H1 (cell line): ENCODE results near the gene IL2RA. TPM values are rescaled to one million over a fixed set of nuclear protein-coding genes. Genes with fewer than 3 reads are reported as not detected.

Source experiments
- CTCF ChIA-PET: fragments of 300-600 bp; sonication (Branson Sonifier 250); formaldehyde crosslinking; loops from one replicate; lab custom pipeline; 2021; ENCODE audit not compliant: partially characterized antibody; lab: Charles Lee
- POLR2A ChIA-PET: fragments of 300-600 bp; sonication (Branson Sonifier 250); formaldehyde crosslinking; loops from one replicate; lab custom pipeline; 2021; ENCODE audit warnings: inconsistent platforms; ENCODE audit not compliant: partially characterized antibody; lab: Charles Lee
- DNase-seq, 2 experiments: peaks; one replicate each; pipeline versions ENCODE4 v3.0.0 to v3.0.0-alpha.2; 2010 to 2022; ENCODE audit warnings: low spot score in 2 of 2, low read depth in 1 of 2, mixed read lengths in 1 of 2
- FAIRE-seq: peaks from 2 replicates; lab custom pipeline; 2011; peaks lifted over from hg19 to GRCh38; lab: Jason Lieb, UNC
- H2AFZ ChIP-seq: 2 replicates; pipeline ENCODE4 v1.8.1; 2012; ENCODE audit warnings: low read length, inconsistent platforms
- H2AK5ac ChIP-seq: 2 replicates; pipeline ENCODE4 v1.6.1; 2013; ENCODE audit warnings: low read depth, low read length
- H2BK120ac ChIP-seq: replicated peaks from 2 replicates; pipeline ENCODE3; 2013; ENCODE audit warnings: low read depth, low read length, inconsistent platforms
- H2BK12ac ChIP-seq: 2 replicates; pipeline ENCODE4 v1.6.1; 2013; ENCODE audit warnings: low read depth, low read length
- H2BK15ac ChIP-seq: 2 replicates; pipeline ENCODE4 v1.6.1; 2013; ENCODE audit warnings: low read length
- H2BK20ac ChIP-seq: 2 replicates; pipeline ENCODE4 v1.6.1; 2013; ENCODE audit warnings: low read length
- H2BK5ac ChIP-seq: 2 replicates; pipeline ENCODE4 v1.6.1; 2013; ENCODE audit warnings: low read depth, low read length
- H3K14ac ChIP-seq: 2 replicates; pipeline ENCODE4 v1.6.1; 2013; ENCODE audit warnings: inconsistent platforms; ENCODE audit not compliant: insufficient read length
- H3K18ac ChIP-seq: 2 replicates; pipeline ENCODE4 v1.6.1; 2013; ENCODE audit warnings: low read length; ENCODE audit errors: extremely low read depth
- H3K23ac ChIP-seq: 2 replicates; pipeline ENCODE4 v1.6.1; 2013; ENCODE audit warnings: inconsistent platforms; ENCODE audit not compliant: insufficient read length
- H3K23me2 ChIP-seq: 2 replicates; pipeline ENCODE4 v1.6.1; 2013; ENCODE audit warnings: low read depth, low read length
- H3K27ac ChIP-seq: 2 replicates; pipeline ENCODE4 v1.6.1; 2011; ENCODE audit warnings: low read depth, low read length, inconsistent platforms
- H3K27me3 ChIP-seq, 4 experiments: replicated peaks in 1 of 4; 1 replicate in 1 of 4; 2 replicates in 3 of 4; pipeline versions ENCODE4 v1.6.1 to v1.8.1; 2011 to 2013; ENCODE audit warnings: low read length in 3 of 4, mild to moderate bottlenecking in 3 of 4, inconsistent platforms in 2 of 4, mixed read lengths in 2 of 4, moderate library complexity in 1 of 4; ENCODE audit not compliant: control insufficient read depth in 3 of 4, insufficient read depth in 3 of 4; ENCODE audit errors: extremely low read depth in 1 of 4
- H3K36me3 ChIP-seq, 4 experiments: 2 replicates each; pipeline versions ENCODE4 v1.6.1 to v1.8.1; 2011 to 2013; ENCODE audit warnings: mild to moderate bottlenecking in 4 of 4, low read length in 3 of 4, moderate library complexity in 2 of 4, control low read depth in 1 of 4, inconsistent platforms in 1 of 4; ENCODE audit not compliant: insufficient read depth in 4 of 4, control insufficient read depth in 2 of 4
- H3K4ac ChIP-seq: replicated peaks from 2 replicates; pipeline ENCODE3; 2013; ENCODE audit warnings: low read length, low read depth, mixed read lengths, inconsistent platforms; ENCODE audit not compliant: insufficient read length
- H3K4me1 ChIP-seq, 4 experiments: replicated peaks in 1 of 4; 1 replicate in 1 of 4; 2 replicates in 3 of 4; pipeline versions ENCODE4 v1.6.1 to v1.8.1; 2011 to 2013; ENCODE audit warnings: low read length in 3 of 4, inconsistent platforms in 2 of 4, mixed read lengths in 1 of 4; ENCODE audit not compliant: insufficient read depth in 4 of 4, control insufficient read depth in 3 of 4
- H3K4me2 ChIP-seq, 2 experiments: 2 replicates each; pipeline versions ENCODE4 v1.6.1 to v1.8.1; 2011 to 2013; ENCODE audit warnings: low read depth in 2 of 2, low read length in 2 of 2, control low read depth in 1 of 2, inconsistent platforms in 1 of 2, mild to moderate bottlenecking in 1 of 2; ENCODE audit not compliant: insufficient read depth in 1 of 2
- H3K4me3 ChIP-seq, 4 experiments: fragments of 200-600, 300-600 bp in 1 of 4; sonication (generic), shearing (Covaris generic), sonication (Bioruptor Twin) in 1 of 4; 2 replicates each; pipeline versions ENCODE4 v1.5.1 to v1.8.1; 2011 to 2016; ENCODE audit warnings: low read length in 4 of 4, low read depth in 3 of 4, control low read depth in 2 of 4, inconsistent platforms in 2 of 4, mild to moderate bottlenecking in 2 of 4, mixed read lengths in 1 of 4, moderate library complexity in 1 of 4; ENCODE audit not compliant: insufficient read depth in 2 of 4; ENCODE audit errors: extremely low read depth in 1 of 4
- H3K56ac ChIP-seq: replicated peaks from 2 replicates; pipeline ENCODE3; 2013; ENCODE audit warnings: low read depth, mild to moderate bottlenecking, mixed read lengths, low read length, inconsistent platforms; ENCODE audit not compliant: insufficient read length
- H3K79me1 ChIP-seq: 2 replicates; pipeline ENCODE4 v1.6.1; 2013; ENCODE audit warnings: low read depth, low read length, control low read depth
- H3K79me2 ChIP-seq, 2 experiments: 2 replicates each; pipeline versions ENCODE4 v1.6.1 to v1.8.1; 2012 to 2013; ENCODE audit warnings: low read length in 2 of 2, mild to moderate bottlenecking in 2 of 2, inconsistent platforms in 1 of 2; ENCODE audit not compliant: insufficient read depth in 2 of 2, control insufficient read depth in 1 of 2
- H3K9ac ChIP-seq, 4 experiments: replicated peaks in 1 of 4; 1 replicate in 1 of 4; 2 replicates in 3 of 4; pipeline versions ENCODE4 v1.6.1 to v1.8.1; 2011 to 2013; ENCODE audit warnings: low read depth in 3 of 4, low read length in 3 of 4, control low read depth in 2 of 4, mild to moderate bottlenecking in 2 of 4, moderate library complexity in 2 of 4, inconsistent platforms in 1 of 4; ENCODE audit errors: extremely low read depth in 1 of 4
- H3K9me3 ChIP-seq, 2 experiments: 2 replicates each; pipeline versions ENCODE4 v1.6.1 to v1.8.1; 2012 to 2013; ENCODE audit warnings: mild to moderate bottlenecking in 2 of 2, moderate library complexity in 2 of 2, control low read depth in 1 of 2, inconsistent platforms in 1 of 2, low read depth in 1 of 2, low read length in 1 of 2, mixed read lengths in 1 of 2; ENCODE audit not compliant: insufficient read depth in 2 of 2
- H4K20me1 ChIP-seq, 2 experiments: replicated peaks in 1 of 2; 2 replicates each; pipeline versions ENCODE3 to v1.8.1; 2011 to 2013; ENCODE audit warnings: inconsistent platforms in 2 of 2, low read length in 2 of 2, mild to moderate bottlenecking in 1 of 2; ENCODE audit not compliant: insufficient read depth in 2 of 2, control insufficient read depth in 1 of 2
- H4K5ac ChIP-seq: 2 replicates; pipeline ENCODE4 v1.6.1; 2013; ENCODE audit warnings: low read length, low read depth, mixed read lengths, inconsistent platforms; ENCODE audit not compliant: insufficient read length
- H4K8ac ChIP-seq: 2 replicates; pipeline ENCODE4 v1.8.0; 2013; ENCODE audit warnings: mild to moderate bottlenecking, moderate library complexity, low read length, inconsistent platforms; ENCODE audit not compliant: insufficient read depth; ENCODE audit errors: extremely low read depth
- H4K91ac ChIP-seq: replicated peaks from 2 replicates; pipeline ENCODE3; 2013; ENCODE audit warnings: low read length, mixed read lengths, inconsistent platforms; ENCODE audit not compliant: insufficient read length
- ASH2L ChIP-seq: fragments of 200-600, 300-600 bp; sonication (generic); IDR thresholded peaks from one replicate; pipeline ENCODE4 v1.7.1; 2017; ENCODE audit warnings: low read length
- GABPA ChIP-seq: IDR thresholded peaks from 2 replicates; pipeline ENCODE4 v1.6.1; 2011; ENCODE audit warnings: mild to moderate bottlenecking, low read length, moderate library complexity, borderline replicate concordance; ENCODE audit not compliant: insufficient read depth
- NRF1 ChIP-seq: IDR thresholded peaks from 2 replicates; pipeline ENCODE4 v1.6.1; 2011; ENCODE audit warnings: mild to moderate bottlenecking, low read depth, low read length, improper control_type of control experiment
- RBBP5 ChIP-seq: IDR thresholded peaks from 2 replicates; pipeline ENCODE4 v1.7.1; 2012; ENCODE audit warnings: low read depth, mild to moderate bottlenecking, inconsistent platforms, low read length, moderate library complexity, borderline replicate concordance
- SP1 ChIP-seq: IDR thresholded peaks from 2 replicates; pipeline ENCODE4 v1.6.1; 2011; ENCODE audit warnings: low read depth, low read length
- TAF7 ChIP-seq: optimal IDR thresholded peaks from 2 replicates; pipeline ENCODE3; 2011; ENCODE audit warnings: low read depth, mild to moderate bottlenecking, inconsistent platforms, low read length, moderate library complexity, borderline replicate concordance
- TCF12 ChIP-seq: IDR thresholded peaks from 2 replicates; pipeline ENCODE4 v1.6.1; 2011; ENCODE audit warnings: low read depth, mild to moderate bottlenecking, low read length
- TEAD4 ChIP-seq: IDR thresholded peaks from 2 replicates; pipeline ENCODE4 v1.6.1; 2012; ENCODE audit warnings: low read depth, low read length, inconsistent platforms, mixed read lengths
- WGBS, 2 experiments: shearing (Covaris generic) in 1 of 2; methylation state at CpG; one replicate each; pipeline versions ENCODE4 v1.1.6 to v1.1.7; 2013 to 2015; ENCODE audit warnings: low lambda C conversion rate in 2 of 2, mixed read lengths in 2 of 2, inconsistent platforms in 1 of 2, low coverage in 1 of 2, missing lambda C conversion rate in 1 of 2; ENCODE audit not compliant: insufficient replicate concordance in 2 of 2, insufficient coverage in 1 of 2, insufficient read length in 1 of 2; ENCODE audit errors: extremely low coverage in 1 of 2, missing lambda C conversion rate in 1 of 2; 5-methylcytosine and 5-hydroxymethylcytosine counted together
- polyA plus RNA-seq, 7 experiments: library from polyadenylated mRNA; depleted of rRNA in 3 of 7; stranded (reverse) in 5 of 7; unstranded in 2 of 7; fragments of >200 nt in 5 of 7; fragments of 200-250 nt in 2 of 7; gene quantifications; 1 replicate in 5 of 7; 2 replicates in 1 of 7; 4 replicates in 1 of 7; pipeline versions ENCODE4 v1.2.1 to v1.2.3, GENCODE V29; 2011 to 2013; ENCODE audit warnings: missing spikeins in 2 of 7, mixed read lengths in 2 of 7
- total RNA-seq: library from RNA; stranded (reverse); fragmentation: NEBNext Ultra II Directional; extraction: Animal tissue kit (Norgen Biotek cat#: 25700); gene quantifications from 2 replicates; pipeline ENCODE4 v1.2.1, GENCODE V29; 2021
- TF ChIP-seq, protein P1 (sequence below): IDR thresholded peaks from 2 replicates; pipeline ENCODE4 v1.6.1; 2011; ENCODE audit warnings: low read depth, mild to moderate bottlenecking, low read length; ENCODE audit not compliant: insufficient read depth
- TF ChIP-seq, protein P2 (sequence below): IDR thresholded peaks from 2 replicates; pipeline ENCODE4 v1.6.1; 2012; ENCODE audit warnings: low read length, inconsistent platforms

IL2RA gene
- total and polyA plus RNA-seq, 2 of the 8 experiments (the other 6 are each of a cell fraction or from before 2014, with no cell fraction given), result not detected

DNA sequence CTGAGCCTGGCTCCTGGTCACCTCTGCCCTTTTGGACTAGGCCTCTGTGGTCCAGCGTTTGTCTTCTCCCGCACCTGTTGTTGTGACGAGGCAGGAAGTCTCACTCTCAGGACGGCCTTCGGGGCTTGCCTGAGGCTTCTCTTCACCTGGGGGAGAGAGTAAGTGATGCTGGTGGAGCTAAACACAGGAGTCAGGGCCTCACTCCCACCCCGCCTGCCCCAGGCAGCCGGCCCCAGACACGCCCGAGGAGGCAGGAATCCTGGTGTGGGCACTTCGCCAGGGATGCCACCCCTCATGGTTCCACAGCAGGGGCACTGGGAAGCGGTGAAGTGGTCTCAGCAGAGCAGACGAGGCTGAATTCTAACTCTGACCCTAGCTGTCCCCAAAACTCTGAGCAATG lies 42.4 kb downstream of the IL2RA start:
- Histone ChIP-seq H3K56ac (no peak overlapping the region), H4K5ac (no peak overlapping the region), H4K8ac (no peak overlapping the region), H2AFZ (no peak overlapping the region), H3K18ac (no peak overlapping the region), H3K23me2 (peaks cover 8% of the 10 kb centered on the region; the same call in 1 of the 2 replicates), H3K36me3 (no peaks in the 10 kb centered on the region), H2BK20ac (no peak overlapping the region), H3K9ac (no peak overlapping the region), H3K27me3 (no peaks in the 10 kb centered on the region), H2BK5ac (no peak overlapping the region), H3K23ac (no peak overlapping the region), H4K20me1 (no peaks in the 10 kb centered on the region), H3K4me2 (no peak overlapping the region), H3K14ac (no peak overlapping the region), H2BK12ac (no peak overlapping the region), H3K27ac (no peak overlapping the region), H4K91ac (no peak overlapping the region), H2BK120ac (no peak overlapping the region), H3K4me1 (no peaks in the 10 kb centered on the region), H2AK5ac (no peak overlapping the region), H3K9me3 (no peaks in the 10 kb centered on the region), H3K4me3 (no peak overlapping the region), H2BK15ac (no peak overlapping the region), H3K79me2 (no peaks in the 10 kb centered on the region), H3K79me1 (no peaks in the 10 kb centered on the region), H3K4ac (no peak overlapping the region)
- POLR2A ChIA-PET, result no interaction called here
- CTCF ChIA-PET, result interaction anchor here (1.6 kb wide), 1 partner anchor 114 kb away, joined by 4 read pairs; no protein-coding TSS in a partner anchor
- FAIRE-seq (no peak), DNase-seq (no peak)
- 87% methylated on average over 12 of the region's 12 CpGs; no CpG with 5 or more reads in 1 of the 2 experiments for WGBS, 2 experiments
- TF ChIP-seq GABPA, result no peak
- TF ChIP-seq TAF7, result no peak
- no peak for TF ChIP-seq SP1
- no peak for TF ChIP-seq RBBP5
- no peak for TF ChIP-seq TCF12
- TF ChIP-seq, protein P1, sequence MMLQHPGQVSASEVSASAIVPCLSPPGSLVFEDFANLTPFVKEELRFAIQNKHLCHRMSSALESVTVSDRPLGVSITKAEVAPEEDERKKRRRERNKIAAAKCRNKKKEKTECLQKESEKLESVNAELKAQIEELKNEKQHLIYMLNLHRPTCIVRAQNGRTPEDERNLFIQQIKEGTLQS, result no peak
- TF ChIP-seq, protein P2, sequence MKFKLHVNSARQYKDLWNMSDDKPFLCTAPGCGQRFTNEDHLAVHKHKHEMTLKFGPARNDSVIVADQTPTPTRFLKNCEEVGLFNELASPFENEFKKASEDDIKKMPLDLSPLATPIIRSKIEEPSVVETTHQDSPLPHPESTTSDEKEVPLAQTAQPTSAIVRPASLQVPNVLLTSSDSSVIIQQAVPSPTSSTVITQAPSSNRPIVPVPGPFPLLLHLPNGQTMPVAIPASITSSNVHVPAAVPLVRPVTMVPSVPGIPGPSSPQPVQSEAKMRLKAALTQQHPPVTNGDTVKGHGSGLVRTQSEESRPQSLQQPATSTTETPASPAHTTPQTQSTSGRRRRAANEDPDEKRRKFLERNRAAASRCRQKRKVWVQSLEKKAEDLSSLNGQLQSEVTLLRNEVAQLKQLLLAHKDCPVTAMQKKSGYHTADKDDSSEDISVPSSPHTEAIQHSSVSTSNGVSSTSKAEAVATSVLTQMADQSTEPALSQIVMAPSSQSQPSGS, result no peak
- no peak for TF ChIP-seq NRF1
- no peak for TF ChIP-seq TEAD4
- TF ChIP-seq ASH2L, result no peak
